ENCODE data around the gene CDT1. TPM values are rescaled to one million over a fixed set of nuclear protein-coding genes. Genes with fewer than 3 reads are reported as not detected.

Gene CDT1
- total RNA-seq, 1 experiment from 2014 or later: 43.0 TPM

DNA sequence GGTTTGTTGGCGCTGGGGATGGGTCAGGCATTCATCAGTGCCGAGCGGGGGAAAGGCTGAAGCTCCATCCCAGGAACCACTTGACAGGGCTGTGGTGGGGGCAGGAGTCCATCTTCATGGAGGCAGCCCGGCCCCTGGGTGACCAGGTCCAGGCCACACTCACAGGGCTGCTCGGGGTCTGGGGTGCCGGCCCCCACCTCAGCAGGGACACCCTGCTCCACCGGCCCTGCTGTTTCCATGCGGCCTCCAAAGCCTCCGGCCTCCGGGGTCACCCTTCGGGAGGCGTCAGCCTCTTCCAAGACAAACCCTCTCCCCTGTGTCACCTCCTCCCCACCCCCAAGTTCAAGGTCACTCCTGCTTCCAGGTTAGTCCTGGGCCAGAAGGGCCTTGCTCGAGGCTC is 31.1 kb downstream of the CDT1 start:
- intact Hi-C loops (cut with micrococcal nuclease): no loop called here
- H3K36me3 ChIP-seq (ENCODE audit: low read depth, low read length): no peaks in the 10 kb centered on the region
- BruUV-seq (replicated peaks): no TSS peak
- H2AFZ ChIP-seq (ENCODE audit: low read length): no peak overlapping the region
- ChIA-PET POLR2A (ENCODE audit: unreplicated experiment) (no interaction called here), CTCF (no interaction called here)
- no peak for DNase-seq
- H3K27me3 ChIP-seq (ENCODE audit: low read length): no peaks in the 10 kb centered on the region
- H3K27ac ChIP-seq (ENCODE audit: low read length): no peak overlapping the region
- H3K4me1 ChIP-seq (ENCODE audit: insufficient read depth, low read length): no peaks in the 10 kb centered on the region
- TF ChIP-seq, protein P1, sequence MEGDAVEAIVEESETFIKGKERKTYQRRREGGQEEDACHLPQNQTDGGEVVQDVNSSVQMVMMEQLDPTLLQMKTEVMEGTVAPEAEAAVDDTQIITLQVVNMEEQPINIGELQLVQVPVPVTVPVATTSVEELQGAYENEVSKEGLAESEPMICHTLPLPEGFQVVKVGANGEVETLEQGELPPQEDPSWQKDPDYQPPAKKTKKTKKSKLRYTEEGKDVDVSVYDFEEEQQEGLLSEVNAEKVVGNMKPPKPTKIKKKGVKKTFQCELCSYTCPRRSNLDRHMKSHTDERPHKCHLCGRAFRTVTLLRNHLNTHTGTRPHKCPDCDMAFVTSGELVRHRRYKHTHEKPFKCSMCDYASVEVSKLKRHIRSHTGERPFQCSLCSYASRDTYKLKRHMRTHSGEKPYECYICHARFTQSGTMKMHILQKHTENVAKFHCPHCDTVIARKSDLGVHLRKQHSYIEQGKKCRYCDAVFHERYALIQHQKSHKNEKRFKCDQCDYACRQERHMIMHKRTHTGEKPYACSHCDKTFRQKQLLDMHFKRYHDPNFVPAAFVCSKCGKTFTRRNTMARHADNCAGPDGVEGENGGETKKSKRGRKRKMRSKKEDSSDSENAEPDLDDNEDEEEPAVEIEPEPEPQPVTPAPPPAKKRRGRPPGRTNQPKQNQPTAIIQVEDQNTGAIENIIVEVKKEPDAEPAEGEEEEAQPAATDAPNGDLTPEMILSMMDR (conservative IDR thresholded peaks at IDR 0.05; ENCODE audit: low read depth, low read length): no peak
- no peak for TF ChIP-seq EZH2phosphoT487 (IDR thresholded peaks at IDR 0.05; ENCODE audit: borderline replicate concordance, low read length)
- H3K79me2 ChIP-seq (ENCODE audit: low read length): no peaks in the 10 kb centered on the region
- no peak overlapping the region for H3K4me2 ChIP-seq (ENCODE audit: low read length)
- no peaks in the 10 kb centered on the region for H3K9me3 ChIP-seq (ENCODE audit: low read length)
- no peak for ATAC-seq
- no peaks in the 10 kb centered on the region for H3F3A ChIP-seq (ENCODE audit: low read length, unreplicated experiment)
- no peak overlapping the region for H3K4me3 ChIP-seq (ENCODE audit: low read length)
- H4K20me1 ChIP-seq (ENCODE audit: low read length): no peaks in the 10 kb centered on the region
- no peak overlapping the region for H3K9ac ChIP-seq (ENCODE audit: low read length)
- no peaks in the 10 kb centered on the region for H3K9me2 ChIP-seq (replicated peaks; ENCODE audit: low read length)

DNA sequence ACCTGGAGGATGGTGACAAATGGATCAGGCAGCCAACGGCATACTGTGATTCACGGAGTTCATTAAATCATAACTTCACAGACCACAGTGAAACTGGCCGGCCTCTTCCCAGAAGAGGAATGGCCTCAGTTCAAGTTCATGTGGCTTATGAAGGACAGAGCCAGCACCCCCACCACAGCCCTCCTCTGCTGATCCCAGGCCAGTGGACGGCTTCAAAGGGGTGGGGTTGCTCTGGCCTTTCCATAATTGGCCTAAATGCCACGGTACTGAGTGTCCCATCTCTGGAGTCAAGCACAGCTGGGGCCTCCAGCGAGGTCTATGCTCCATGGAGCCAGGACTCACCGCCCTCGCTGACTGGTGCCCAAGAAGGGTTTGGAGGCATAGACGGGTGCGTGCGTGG is 31.8 kb downstream of the CDT1 start:
- ChIA-PET CTCF (no interaction called here), POLR2A (ENCODE audit: unreplicated experiment) (no interaction called here)
- Histone ChIP-seq H4K20me1 (ENCODE audit: low read length) (no peaks in the 10 kb centered on the region), H3K27me3 (ENCODE audit: low read length) (no peaks in the 10 kb centered on the region), H2AFZ (ENCODE audit: low read length) (no peak overlapping the region), H3K27ac (ENCODE audit: low read length) (no peak overlapping the region), H3K36me3 (ENCODE audit: low read depth, low read length) (no peaks in the 10 kb centered on the region), H3K9me2 (replicated peaks; ENCODE audit: low read length) (no peaks in the 10 kb centered on the region), H3K79me2 (ENCODE audit: low read length) (no peaks in the 10 kb centered on the region), H3F3A (ENCODE audit: low read length, unreplicated experiment) (no peaks in the 10 kb centered on the region), H3K9me3 (ENCODE audit: low read length) (no peaks in the 10 kb centered on the region), H3K4me2 (ENCODE audit: low read length) (no peak overlapping the region), H3K9ac (ENCODE audit: low read length) (no peak overlapping the region), H3K4me3 (ENCODE audit: low read length) (no peak overlapping the region), H3K4me1 (ENCODE audit: insufficient read depth, low read length) (no peaks in the 10 kb centered on the region)
- DNase-seq: no peak
- no TSS peak for BruUV-seq (replicated peaks)
- no peak for TF ChIP-seq EZH2 (IDR thresholded peaks at IDR 0.05; ENCODE audit: low read length, unreplicated experiment)
- TF ChIP-seq, protein P1 (conservative IDR thresholded peaks at IDR 0.05; ENCODE audit: low read depth, low read length): no peak
- TF ChIP-seq EZH2phosphoT487 (IDR thresholded peaks at IDR 0.05; ENCODE audit: borderline replicate concordance, low read length): no peak
- ATAC-seq: no peak
- intact Hi-C loops (cut with micrococcal nuclease): no loop called here

DNA sequence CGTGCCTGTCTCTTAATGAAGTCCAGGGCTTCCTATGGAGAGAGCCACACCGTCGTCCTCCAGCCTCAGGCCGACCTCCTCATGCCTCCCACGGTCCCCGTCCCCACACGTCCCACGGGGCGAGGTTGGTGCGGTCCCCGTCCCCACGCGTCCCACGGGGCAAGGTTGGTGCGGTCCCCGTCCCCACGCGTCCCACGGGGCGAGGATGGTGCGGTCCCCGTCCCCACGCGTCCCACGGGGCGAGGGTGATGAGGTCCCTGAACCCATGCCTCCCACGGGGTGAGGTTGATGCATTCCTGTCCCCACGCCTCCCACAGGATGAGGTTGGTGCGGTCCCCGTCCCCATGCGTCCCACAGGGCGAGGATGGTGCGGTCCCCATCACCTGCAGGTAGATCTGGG is 32.2 kb downstream of the CDT1 start:
- TF ChIP-seq, protein P1 (conservative IDR thresholded peaks at IDR 0.05; ENCODE audit: low read depth, low read length): no peak
- TF ChIP-seq EZH2 (IDR thresholded peaks at IDR 0.05; ENCODE audit: low read length, unreplicated experiment) (no peak), EZH2phosphoT487 (IDR thresholded peaks at IDR 0.05; ENCODE audit: borderline replicate concordance, low read length) (no peak)
- H3K4me3 ChIP-seq (ENCODE audit: low read length): no peak overlapping the region
- H4K20me1 ChIP-seq (ENCODE audit: low read length): no peaks in the 10 kb centered on the region
- H3K36me3 ChIP-seq (ENCODE audit: low read depth, low read length): no peaks in the 10 kb centered on the region
- no peaks in the 10 kb centered on the region for H3K9me2 ChIP-seq (replicated peaks; ENCODE audit: low read length)
- ChIA-PET CTCF (no interaction called here), POLR2A (ENCODE audit: unreplicated experiment) (no interaction called here)
- H3K27ac ChIP-seq (ENCODE audit: low read length): no peak overlapping the region
- no peaks in the 10 kb centered on the region for H3K9me3 ChIP-seq (ENCODE audit: low read length)
- H3K79me2 ChIP-seq (ENCODE audit: low read length): no peaks in the 10 kb centered on the region
- no peak for ATAC-seq
- no peak overlapping the region for H3K4me2 ChIP-seq (ENCODE audit: low read length)
- no peaks in the 10 kb centered on the region for H3K27me3 ChIP-seq (ENCODE audit: low read length)
- intact Hi-C loops (cut with micrococcal nuclease): no loop called here
- H3F3A ChIP-seq (ENCODE audit: low read length, unreplicated experiment): no peaks in the 10 kb centered on the region
- no peak overlapping the region for H2AFZ ChIP-seq (ENCODE audit: low read length)
- BruUV-seq (replicated peaks): no TSS peak
- DNase-seq: no peak
- no peak overlapping the region for H3K9ac ChIP-seq (ENCODE audit: low read length)
- H3K4me1 ChIP-seq (ENCODE audit: insufficient read depth, low read length): no peaks in the 10 kb centered on the region

All from PC-3 (cell line).